Osteoblast (primary cell): ENCODE results near the gene HELZ. TPM values are rescaled to one million over a fixed set of nuclear protein-coding genes. Genes with fewer than 3 reads are reported as not detected.
A peak's percentile ranks its signal among the peaks of the same experiment; 100 is the strongest.

Experiments used
- DNase-seq: peaks from one replicate; pipeline ENCODE4 v3.0.0; 2011; ENCODE audit warnings: low spot score, mixed read lengths; ENCODE audit not compliant: insufficient read length; ENCODE audit errors: missing footprints
- H2AFZ ChIP-seq: 2 replicates; pipeline ENCODE4 v1.6.0; 2011; ENCODE audit warnings: mild to moderate bottlenecking, low read length
- H3K27ac ChIP-seq: 2 replicates; pipeline ENCODE4 v1.5.1; 2011; ENCODE audit warnings: mild to moderate bottlenecking, low read depth, low read length, moderate library complexity
- H3K27me3 ChIP-seq: 2 replicates; pipeline ENCODE4 v1.6.0; 2012; ENCODE audit warnings: mild to moderate bottlenecking, control low read depth, inconsistent platforms, low read length, moderate library complexity; ENCODE audit not compliant: insufficient read depth
- H3K36me3 ChIP-seq: 2 replicates; pipeline ENCODE4 v1.5.1; 2011; ENCODE audit warnings: mild to moderate bottlenecking, low read length, control low read depth, moderate library complexity; ENCODE audit not compliant: insufficient read depth
- H3K4me1 ChIP-seq: 2 replicates; pipeline ENCODE4 v1.5.1; 2011; ENCODE audit warnings: mild to moderate bottlenecking, low read length, control low read depth, moderate library complexity; ENCODE audit not compliant: insufficient read depth
- H3K4me2 ChIP-seq: 2 replicates; pipeline ENCODE4 v1.6.0; 2011; ENCODE audit warnings: mild to moderate bottlenecking, low read length; ENCODE audit not compliant: insufficient read depth
- H3K4me3 ChIP-seq: fragments of 200-600 bp; sonication (generic); 3 replicates; pipeline ENCODE4 v1.5.1; 2012; ENCODE audit warnings: mild to moderate bottlenecking, low read length, inconsistent platforms; ENCODE audit not compliant: insufficient read depth
- H3K79me2 ChIP-seq: 2 replicates; pipeline ENCODE4 v1.6.0; 2012; ENCODE audit warnings: mild to moderate bottlenecking, low read length, control low read depth, inconsistent platforms; ENCODE audit not compliant: insufficient read depth
- H3K9me3 ChIP-seq: 2 replicates; pipeline ENCODE4 v1.5.1; 2011; ENCODE audit warnings: low read depth, low read length, control low read depth
- H4K20me1 ChIP-seq: 2 replicates; pipeline ENCODE4 v1.6.0; 2012; ENCODE audit warnings: mild to moderate bottlenecking, low read length, control low read depth; ENCODE audit not compliant: insufficient read depth
- total RNA-seq: library from RNA; depleted of rRNA; stranded (reverse); fragments of >200 nt; gene quantifications from 2 replicates; pipeline ENCODE4 v1.2.3, GENCODE V29; 2012
- TF ChIP-seq, protein P1 (sequence below): IDR thresholded peaks from 2 replicates; pipeline ENCODE4 v1.5.1; 2011; ENCODE audit warnings: mild to moderate bottlenecking, low read depth, low read length, moderate library complexity; ENCODE audit errors: extremely low read depth

HELZ gene
- total RNA-seq, 1 donor = 56.8 TPM

DNA sequence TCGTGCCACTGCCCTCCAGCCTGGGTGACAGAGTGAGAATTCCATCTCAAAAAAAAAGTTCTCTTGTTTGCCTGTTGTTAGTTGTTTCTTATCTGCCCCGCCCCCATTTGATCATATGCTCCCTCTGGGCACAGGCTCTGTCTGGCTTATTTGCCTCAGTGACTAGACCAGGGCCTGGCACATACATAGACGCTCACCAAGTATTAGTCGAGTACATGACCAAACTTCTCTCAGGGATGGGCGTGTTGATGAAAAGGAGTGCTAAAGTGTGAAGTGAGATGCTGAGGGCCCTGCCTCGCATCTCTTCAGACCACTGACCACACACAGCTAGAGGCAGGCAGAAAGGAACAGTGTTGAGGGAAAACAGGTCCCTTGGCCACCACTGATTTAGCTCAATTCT lies 3.3 kb upstream of the HELZ start:
- no peaks in the 10 kb centered on the region for H3K36me3 ChIP-seq
- DNase-seq = no peak
- H3K4me1 ChIP-seq = peaks cover 15% of the 10 kb centered on the region
- TF ChIP-seq, protein P1, sequence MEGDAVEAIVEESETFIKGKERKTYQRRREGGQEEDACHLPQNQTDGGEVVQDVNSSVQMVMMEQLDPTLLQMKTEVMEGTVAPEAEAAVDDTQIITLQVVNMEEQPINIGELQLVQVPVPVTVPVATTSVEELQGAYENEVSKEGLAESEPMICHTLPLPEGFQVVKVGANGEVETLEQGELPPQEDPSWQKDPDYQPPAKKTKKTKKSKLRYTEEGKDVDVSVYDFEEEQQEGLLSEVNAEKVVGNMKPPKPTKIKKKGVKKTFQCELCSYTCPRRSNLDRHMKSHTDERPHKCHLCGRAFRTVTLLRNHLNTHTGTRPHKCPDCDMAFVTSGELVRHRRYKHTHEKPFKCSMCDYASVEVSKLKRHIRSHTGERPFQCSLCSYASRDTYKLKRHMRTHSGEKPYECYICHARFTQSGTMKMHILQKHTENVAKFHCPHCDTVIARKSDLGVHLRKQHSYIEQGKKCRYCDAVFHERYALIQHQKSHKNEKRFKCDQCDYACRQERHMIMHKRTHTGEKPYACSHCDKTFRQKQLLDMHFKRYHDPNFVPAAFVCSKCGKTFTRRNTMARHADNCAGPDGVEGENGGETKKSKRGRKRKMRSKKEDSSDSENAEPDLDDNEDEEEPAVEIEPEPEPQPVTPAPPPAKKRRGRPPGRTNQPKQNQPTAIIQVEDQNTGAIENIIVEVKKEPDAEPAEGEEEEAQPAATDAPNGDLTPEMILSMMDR = no peak
- peaks cover 19% of the 10 kb centered on the region for H3K79me2 ChIP-seq
- no peak overlapping the region for H3K4me2 ChIP-seq
- H2AFZ ChIP-seq = no peak overlapping the region
- no peaks in the 10 kb centered on the region for H3K9me3 ChIP-seq
- no peaks in the 10 kb centered on the region for H3K27me3 ChIP-seq
- H4K20me1 ChIP-seq = peaks cover 5% of the 10 kb centered on the region
- no peak overlapping the region for H3K27ac ChIP-seq
- H3K4me3 ChIP-seq = no peak overlapping the region

DNA sequence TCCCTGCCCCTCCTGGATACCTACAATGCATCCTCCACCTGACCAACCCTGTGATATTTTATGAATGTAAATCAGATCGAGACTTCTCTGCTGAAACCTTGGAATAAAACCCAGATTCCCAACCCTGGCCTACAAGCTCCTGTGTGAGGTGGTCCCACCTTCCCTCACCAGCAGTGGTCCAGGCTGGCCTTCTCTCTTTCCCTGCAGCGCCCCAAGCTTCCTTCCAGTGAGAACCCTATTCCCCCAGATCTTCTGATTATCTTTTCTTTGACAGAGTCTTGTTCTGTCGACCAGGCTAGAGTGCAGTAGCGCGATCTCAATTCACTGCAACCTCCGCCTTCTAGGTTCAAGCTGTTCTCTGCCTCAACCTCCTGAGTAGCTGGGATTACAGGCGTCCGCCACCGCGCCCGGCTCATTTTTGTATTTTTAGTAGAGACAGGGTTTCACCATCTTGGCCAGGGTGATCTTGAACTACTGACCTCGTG lies 2.5 kb upstream of the HELZ start:
- TF ChIP-seq, protein P1 = no peak
- Histone ChIP-seq H4K20me1 (peaks cover 10% of the 10 kb centered on the region), H3K79me2 (peaks cover 28% of the 10 kb centered on the region), H3K27ac (no peak overlapping the region), H3K27me3 (no peaks in the 10 kb centered on the region), H3K9me3 (no peaks in the 10 kb centered on the region), H2AFZ (no peak overlapping the region), H3K36me3 (no peaks in the 10 kb centered on the region), H3K4me3 (no peak overlapping the region), H3K4me1 (peaks cover 21% of the 10 kb centered on the region), H3K4me2 (no peak overlapping the region)
- DNase-seq = no peak

DNA sequence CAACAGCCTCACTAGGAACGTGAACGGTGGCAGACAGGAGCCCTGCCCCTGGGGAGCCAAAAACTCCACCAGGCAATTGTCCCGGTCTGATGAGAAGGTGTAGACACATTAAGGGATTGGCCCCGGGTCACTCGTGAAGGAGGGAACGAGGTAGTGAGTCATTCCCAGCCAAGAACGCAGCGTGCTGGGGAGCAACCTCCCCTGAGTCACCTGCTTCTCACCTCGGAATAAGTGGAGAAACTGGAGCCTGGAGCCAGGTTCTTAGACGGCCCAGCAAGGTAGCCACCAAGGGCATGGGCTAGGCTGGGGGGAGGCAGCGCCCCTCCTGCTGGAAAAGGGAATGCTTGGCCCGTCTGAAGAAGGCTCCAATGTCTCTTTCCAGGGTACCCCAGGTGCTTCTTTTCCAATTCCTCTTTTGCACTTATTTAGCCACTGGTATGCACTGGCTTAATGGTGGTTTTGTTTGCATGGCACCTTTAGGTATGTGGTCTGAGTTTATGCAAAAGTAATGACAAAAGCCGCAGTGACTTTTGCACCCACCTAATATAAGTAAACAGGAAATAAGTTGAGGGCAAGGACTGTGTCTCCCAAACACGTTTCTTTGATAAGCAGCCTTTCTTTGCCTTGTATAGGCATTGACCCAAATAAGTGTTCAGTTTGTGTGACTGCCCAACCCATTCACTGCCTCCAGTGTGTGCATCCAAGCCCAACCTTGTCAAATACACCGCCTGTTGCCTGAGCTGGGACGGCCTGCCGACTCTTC lies 1.8 kb upstream of the HELZ start:
- H3K36me3 ChIP-seq = no peaks in the 10 kb centered on the region
- TF ChIP-seq, protein P1 = no peak
- H3K79me2 ChIP-seq = peaks cover 31% of the 10 kb centered on the region
- peak overlapping the region; percentile 90 for H3K4me2 ChIP-seq
- H3K4me3 ChIP-seq = peak overlapping the region; percentile 90
- peaks cover 10% of the 10 kb centered on the region for H4K20me1 ChIP-seq
- no peak for DNase-seq
- H3K27me3 ChIP-seq = no peaks in the 10 kb centered on the region
- no peaks in the 10 kb centered on the region for H3K9me3 ChIP-seq
- peak overlapping the region; percentile 62 for H2AFZ ChIP-seq
- no peak overlapping the region for H3K27ac ChIP-seq
- H3K4me1 ChIP-seq = peaks cover 21% of the 10 kb centered on the region

DNA sequence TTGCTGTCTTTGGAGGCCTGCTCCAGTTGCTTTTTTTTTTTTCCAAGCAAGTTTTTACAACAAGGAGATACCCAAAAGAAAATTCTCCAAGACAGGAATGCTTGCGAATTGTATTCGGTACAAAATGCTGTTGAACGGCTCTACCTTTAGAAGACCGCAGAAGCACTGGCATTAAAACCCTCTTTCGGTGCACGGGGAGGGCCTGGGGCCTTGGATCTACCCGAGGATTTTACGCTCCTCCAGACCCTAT lies 1.3 kb upstream of the HELZ start:
- TF ChIP-seq, protein P1 = no peak
- Histone ChIP-seq H3K4me3 (peak overlapping the region; percentile 90), H3K27me3 (no peaks in the 10 kb centered on the region), H3K36me3 (peaks cover 1% of the 10 kb centered on the region), H3K4me1 (peaks cover 21% of the 10 kb centered on the region), H3K4me2 (peak overlapping the region; percentile 90), H4K20me1 (peaks cover 10% of the 10 kb centered on the region), H3K79me2 (peaks cover 36% of the 10 kb centered on the region), H3K9me3 (no peaks in the 10 kb centered on the region), H3K27ac (no peak overlapping the region), H2AFZ (peak overlapping the region; percentile 62)
- no peak for DNase-seq
